ENCODE results near the gene IKZF2. TPM values are rescaled to one million over a fixed set of nuclear protein-coding genes. Genes with fewer than 3 reads are reported as not detected.
A peak's percentile ranks its signal among the peaks of the same experiment; 100 is the strongest.

Gene IKZF2
- total RNA-seq, 1 donor from 2014 or later = 3.9 TPM

- peak overlapping the region; percentile 90 to 93 for H3K27ac ChIP-seq
- intact Hi-C loops (cut with DNase I) = loop anchor here (1.0 to 5.0 kb wide), 4 partner anchors 64 to 376 kb away; no protein-coding TSS in a partner anchor
- H3K4me1 ChIP-seq = peaks cover 0 to 10% of the 10 kb centered on the region in 2 donors
- peak overlapping the region; percentile 79 to 80 for H3K4me3 ChIP-seq
- H3K36me3 ChIP-seq = no peaks in the 10 kb centered on the region
- H3K9me3 ChIP-seq = no peaks in the 10 kb centered on the region
- no peak for DNase-seq (ENCODE audit: low spot score in 2 of 2)
- no peak for TF ChIP-seq CTCF (IDR thresholded peaks at IDR 0.05)
- H3K27me3 ChIP-seq = no peaks in the 10 kb centered on the region
Measured at GRCh38 chr2:213152888-213153287, 1.5 kb upstream of the IKZF2 start.

GRCh38 chr2:213152065-213152794 lies 818 bp upstream of the IKZF2 start:
- intact Hi-C loops (cut with DNase I) = loop anchor here (1.0 to 5.0 kb wide), 4 partner anchors 65 to 375 kb away; no protein-coding TSS in a partner anchor
- peaks cover 0 to 10% of the 10 kb centered on the region in 2 donors for H3K4me1 ChIP-seq
- no peaks in the 10 kb centered on the region for H3K9me3 ChIP-seq
- peak overlapping the region; percentile 79 to 80 for H3K4me3 ChIP-seq
- H3K36me3 ChIP-seq = no peaks in the 10 kb centered on the region
- DNase-seq (ENCODE audit: low spot score in 2 of 2) = peak; percentile 12 to 86
- peak overlapping the region; percentile 90 to 93 for H3K27ac ChIP-seq
- peak; percentile 37 to 64 (median 46) for TF ChIP-seq CTCF (IDR thresholded peaks at IDR 0.05)
- H3K27me3 ChIP-seq = no peaks in the 10 kb centered on the region

- no peaks in the 10 kb centered on the region for H3K27me3 ChIP-seq
- peaks cover 0 to 12% of the 10 kb centered on the region in 2 donors for H3K4me1 ChIP-seq
- TF ChIP-seq CTCF (IDR thresholded peaks at IDR 0.05) = no peak
- H3K9me3 ChIP-seq = no peaks in the 10 kb centered on the region
- H3K36me3 ChIP-seq = no peaks in the 10 kb centered on the region
- intact Hi-C loops (cut with DNase I) = loop anchor here (1.0 to 5.0 kb wide), 6 partner anchors 67 to 1658 kb away; partner anchors contain the start of genes BARD1 and SPAG16
- H3K4me3 ChIP-seq = peak overlapping the region; percentile 70 to 80
- peak overlapping the region; percentile 57 to 69 for H3K27ac ChIP-seq
- no peak for DNase-seq (ENCODE audit: low spot score in 2 of 2)
Measured at GRCh38 chr2:213150315-213151097, 906 bp downstream of the IKZF2 start.

- H3K36me3 ChIP-seq = no peaks in the 10 kb centered on the region
- intact Hi-C loops (cut with DNase I) = loop anchor here (1.0 to 5.0 kb wide), 5 partner anchors 67 to 1659 kb away; partner anchors contain the start of genes BARD1 and SPAG16
Measured at GRCh38 chr2:213149949-213150314, 1.5 kb downstream of the IKZF2 start.

More at GRCh38 chr2:213149949-213150314, 1.5 kb downstream of the IKZF2 start:
- H3K4me1 ChIP-seq = peaks cover 0 to 12% of the 10 kb centered on the region in 2 donors
- TF ChIP-seq CTCF (IDR thresholded peaks at IDR 0.05) = no peak
- H3K27ac ChIP-seq = peak overlapping the region; percentile 57 to 69
- no peaks in the 10 kb centered on the region for H3K27me3 ChIP-seq
- H3K9me3 ChIP-seq = no peaks in the 10 kb centered on the region
- no peak for DNase-seq (ENCODE audit: low spot score in 2 of 2)
- H3K4me3 ChIP-seq = peak overlapping the region; percentile 70 to 80
